Measurements from ENCODE around the gene FKRP. TPM values are rescaled to one million over a fixed set of nuclear protein-coding genes. Genes with fewer than 3 reads are reported as not detected.

Gene FKRP
- total and polyA plus RNA-seq, 2 of the 13 experiments (the other 11 are each of a cell fraction or from before 2014, with no cell fraction given) = 7.3 to 9.8 TPM

DNA sequence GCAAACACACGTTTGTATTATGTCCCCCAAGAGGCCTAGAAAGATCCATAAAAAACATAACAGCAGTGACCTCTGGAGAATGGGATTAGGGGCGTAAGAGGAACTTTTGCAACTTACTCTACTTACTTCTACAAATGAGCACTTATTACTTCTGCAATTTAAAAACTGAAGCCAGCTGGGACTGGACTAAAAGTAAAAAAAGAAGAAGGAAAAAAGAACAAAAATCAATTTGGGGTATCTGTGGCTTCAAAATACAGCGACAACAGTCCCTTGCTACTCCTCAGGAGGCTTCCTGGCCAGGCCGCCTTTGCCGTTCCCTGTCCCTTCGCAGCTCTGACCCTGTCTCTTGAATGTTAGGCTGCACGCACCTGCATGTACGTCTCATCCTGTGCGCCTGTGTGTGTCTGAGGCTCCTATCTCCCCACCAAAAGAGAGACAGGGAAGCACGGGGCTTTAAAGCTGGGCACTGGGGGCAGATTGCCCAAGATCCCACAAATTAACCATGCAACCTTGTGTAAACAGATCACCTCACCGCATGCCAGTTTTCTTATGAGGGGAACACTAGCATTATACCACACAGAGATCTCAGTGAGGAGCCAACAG is 12.1 kb upstream of the FKRP start (continued):
- no peak for TF ChIP-seq REST (IDR thresholded peaks at IDR 0.05; ENCODE audit: borderline replicate concordance in 1 of 2, low read depth in 1 of 2, low read length in 2 of 2)
- TF ChIP-seq ZSCAN30 (CRISPR knock-in tag; IDR thresholded peaks at IDR 0.05) = no peak
- TF ChIP-seq ZSCAN9 (CRISPR knock-in tag; IDR thresholded peaks at IDR 0.05; ENCODE audit: borderline replicate concordance) = no peak
- no peak for TF ChIP-seq CEBPG (CRISPR knock-in tag; IDR thresholded peaks at IDR 0.05)
- TF ChIP-seq ZNF570 (CRISPR knock-in tag; IDR thresholded peaks at IDR 0.05; ENCODE audit: borderline replicate concordance) = no peak
- TF ChIP-seq HNF4A (CRISPR knock-in tag; IDR thresholded peaks at IDR 0.05) = no peak
- no peak for TF ChIP-seq ADNP (CRISPR knock-in tag; IDR thresholded peaks at IDR 0.05)
- TF ChIP-seq ATAD3A (CRISPR knock-in tag; IDR thresholded peaks at IDR 0.05) = no peak
- no peak for TF ChIP-seq ZNF282 (IDR thresholded peaks at IDR 0.05; ENCODE audit: partially characterized antibody)
- no peak for TF ChIP-seq ZNF672 (CRISPR knock-in tag; IDR thresholded peaks at IDR 0.05)
- TF ChIP-seq ZNF740 (CRISPR knock-in tag; IDR thresholded peaks at IDR 0.05) = no peak
- no peak for TF ChIP-seq SP2 (CRISPR knock-in tag; IDR thresholded peaks at IDR 0.05)
- no peak for TF ChIP-seq SSRP1 (CRISPR knock-in tag; IDR thresholded peaks at IDR 0.05)
